ENCODE measurements around the gene CALD1.

The CALD1 gene

GRCh38 chr7:134792968-134793367, 13.5 kb downstream of the CALD1 start:
- Histone ChIP-seq H3K27me3 (ENCODE audit: control insufficient read depth in 1 of 2, insufficient read depth in 1 of 2, low read length in 2 of 2) (no peaks in the 10 kb centered on the region), H2AK5ac (ENCODE audit: low read length, severe bottlenecking) (peak overlapping the region; percentile 37), H3K79me1 (replicated peaks; ENCODE audit: low read length, poor library complexity, severe bottlenecking) (peaks cover 9% of the 10 kb centered on the region), H4K91ac (ENCODE audit: low read length) (no peak overlapping the region), H3K4ac (ENCODE audit: low read depth in 1 of 2, low read length in 2 of 2) (peak overlapping the region; percentile 35 to 57), H4K8ac (ENCODE audit: low read length) (peak overlapping the region; percentile 59), H3K4me2 (ENCODE audit: low read length, poor library complexity, severe bottlenecking) (no peak overlapping the region), H3K9ac (ENCODE audit: low read length) (no peak overlapping the region), H2BK5ac (ENCODE audit: low read depth, low read length, poor library complexity, severe bottlenecking) (no peak overlapping the region), H3K18ac (ENCODE audit: low read depth in 1 of 2, low read length in 2 of 2) (peak overlapping the region; percentile 52 to 84), H3K23ac (ENCODE audit: low read length in 2 of 2) (no peak overlapping the region), H3K9me3 (ENCODE audit: control insufficient read depth, low read length) (no peaks in the 10 kb centered on the region), H3K27ac (ENCODE audit: low read length, poor library complexity, severe bottlenecking) (peak overlapping the region; percentile 25), H3K14ac (ENCODE audit: low read length in 2 of 2) (peak overlapping the region in 1 of 2 experiments; percentile 61), H3K4me1 (ENCODE audit: control insufficient read depth, insufficient read depth, low read depth, low read length) (peaks cover 6% of the 10 kb centered on the region), H2BK15ac (ENCODE audit: low read depth, poor library complexity, severe bottlenecking) (no peak overlapping the region), H2BK12ac (ENCODE audit: low read length in 2 of 2) (peak overlapping the region; percentile 38 to 61), H3K36me3 (ENCODE audit: control insufficient read depth in 1 of 2, insufficient read depth in 2 of 2, low read depth in 1 of 2, low read length in 2 of 2) (peaks cover 14 to 29% of the 10 kb centered on the region in 2 experiments), H2BK120ac (ENCODE audit: low read depth, low read length) (no peak overlapping the region), H2AFZ (ENCODE audit: low read depth, low read length) (no peak overlapping the region), H3K4me3 (ENCODE audit: insufficient read depth in 1 of 2, low read depth in 1 of 2, low read length in 2 of 2) (no peak overlapping the region)
- peak; percentile 70 for DNase-seq
- WGBS = 73% methylated on average over 9 of the region's 9 CpGs

- H3K23ac ChIP-seq (ENCODE audit: low read length in 2 of 2) = no peak overlapping the region
- H2AFZ ChIP-seq (ENCODE audit: low read depth, low read length) = no peak overlapping the region
- DNase-seq = no peak
- H3K4me3 ChIP-seq (ENCODE audit: insufficient read depth in 1 of 2, low read depth in 1 of 2, low read length in 2 of 2) = no peak overlapping the region
- no peak overlapping the region for H2AK5ac ChIP-seq (ENCODE audit: low read length, severe bottlenecking)
- no peak overlapping the region for H2BK5ac ChIP-seq (ENCODE audit: low read depth, low read length, poor library complexity, severe bottlenecking)
- H4K8ac ChIP-seq (ENCODE audit: low read length) = no peak overlapping the region
- H3K36me3 ChIP-seq (ENCODE audit: control insufficient read depth in 1 of 2, insufficient read depth in 2 of 2, low read depth in 1 of 2, low read length in 2 of 2) = peaks cover 17 to 45% of the 10 kb centered on the region in 2 experiments
- peaks cover 14% of the 10 kb centered on the region for H3K79me1 ChIP-seq (replicated peaks; ENCODE audit: low read length, poor library complexity, severe bottlenecking)
- H3K14ac ChIP-seq (ENCODE audit: low read length in 2 of 2) = no peak overlapping the region
- H3K9me3 ChIP-seq (ENCODE audit: control insufficient read depth, low read length) = no peaks in the 10 kb centered on the region
- no peak overlapping the region for H4K91ac ChIP-seq (ENCODE audit: low read length)
- H2BK15ac ChIP-seq (ENCODE audit: low read depth, poor library complexity, severe bottlenecking) = no peak overlapping the region
- 97% methylated on average over 5 of the region's 5 CpGs for WGBS
- H3K4me2 ChIP-seq (ENCODE audit: low read length, poor library complexity, severe bottlenecking) = no peak overlapping the region
- no peak overlapping the region for H3K18ac ChIP-seq (ENCODE audit: low read depth in 1 of 2, low read length in 2 of 2)
- no peak overlapping the region for H3K9ac ChIP-seq (ENCODE audit: low read length)
- no peak overlapping the region for H3K4ac ChIP-seq (ENCODE audit: low read depth in 1 of 2, low read length in 2 of 2)
- no peak overlapping the region for H2BK12ac ChIP-seq (ENCODE audit: low read length in 2 of 2)
- no peak overlapping the region for H3K27ac ChIP-seq (ENCODE audit: low read length, poor library complexity, severe bottlenecking)
- no peak overlapping the region for H2BK120ac ChIP-seq (ENCODE audit: low read depth, low read length)
- peaks cover 4% of the 10 kb centered on the region for H3K4me1 ChIP-seq (ENCODE audit: control insufficient read depth, insufficient read depth, low read depth, low read length)
- no peaks in the 10 kb centered on the region for H3K27me3 ChIP-seq (ENCODE audit: control insufficient read depth in 1 of 2, insufficient read depth in 1 of 2, low read length in 2 of 2)
These were observed 15.8 kb downstream of the CALD1 start for GRCh38 chr7:134795231-134795630.

GRCh38 chr7:134798155-134798554, 18.7 kb downstream of the CALD1 start:
- Histone ChIP-seq H3K4me2 (ENCODE audit: low read length, poor library complexity, severe bottlenecking) (no peak overlapping the region), H3K4me1 (ENCODE audit: control insufficient read depth, insufficient read depth, low read depth, low read length) (peaks cover 1% of the 10 kb centered on the region), H3K79me1 (replicated peaks; ENCODE audit: low read length, poor library complexity, severe bottlenecking) (peaks cover 14% of the 10 kb centered on the region), H3K14ac (ENCODE audit: low read length in 2 of 2) (no peak overlapping the region), H2AFZ (ENCODE audit: low read depth, low read length) (no peak overlapping the region), H2BK120ac (ENCODE audit: low read depth, low read length) (no peak overlapping the region), H4K91ac (ENCODE audit: low read length) (no peak overlapping the region), H3K27ac (ENCODE audit: low read length, poor library complexity, severe bottlenecking) (no peak overlapping the region), H3K4me3 (ENCODE audit: insufficient read depth in 1 of 2, low read depth in 1 of 2, low read length in 2 of 2) (no peak overlapping the region), H3K18ac (ENCODE audit: low read depth in 1 of 2, low read length in 2 of 2) (no peak overlapping the region), H3K36me3 (ENCODE audit: control insufficient read depth in 1 of 2, insufficient read depth in 2 of 2, low read depth in 1 of 2, low read length in 2 of 2) (peaks cover 14 to 51% of the 10 kb centered on the region in 2 experiments), H2BK12ac (ENCODE audit: low read length in 2 of 2) (no peak overlapping the region), H3K4ac (ENCODE audit: low read depth in 1 of 2, low read length in 2 of 2) (no peak overlapping the region), H4K8ac (ENCODE audit: low read length) (no peak overlapping the region), H2BK15ac (ENCODE audit: low read depth, poor library complexity, severe bottlenecking) (no peak overlapping the region), H3K9me3 (ENCODE audit: control insufficient read depth, low read length) (no peaks in the 10 kb centered on the region), H3K23ac (ENCODE audit: low read length in 2 of 2) (no peak overlapping the region), H2AK5ac (ENCODE audit: low read length, severe bottlenecking) (no peak overlapping the region), H3K9ac (ENCODE audit: low read length) (no peak overlapping the region), H3K27me3 (ENCODE audit: control insufficient read depth in 1 of 2, insufficient read depth in 1 of 2, low read length in 2 of 2) (no peaks in the 10 kb centered on the region), H2BK5ac (ENCODE audit: low read depth, low read length, poor library complexity, severe bottlenecking) (no peak overlapping the region)
- WGBS = 38% methylated on average over 1 of the region's 1 CpG
- no peak for DNase-seq

GRCh38 chr7:134799377-134799776, 19.9 kb downstream of the CALD1 start:
- no peak overlapping the region for H4K91ac ChIP-seq (ENCODE audit: low read length)
- no peaks in the 10 kb centered on the region for H3K27me3 ChIP-seq (ENCODE audit: control insufficient read depth in 1 of 2, insufficient read depth in 1 of 2, low read length in 2 of 2)
- no peak overlapping the region for H3K4me2 ChIP-seq (ENCODE audit: low read length, poor library complexity, severe bottlenecking)
- H2BK12ac ChIP-seq (ENCODE audit: low read length in 2 of 2) = no peak overlapping the region
- H3K9me3 ChIP-seq (ENCODE audit: control insufficient read depth, low read length) = no peaks in the 10 kb centered on the region
- H2AK5ac ChIP-seq (ENCODE audit: low read length, severe bottlenecking) = no peak overlapping the region
- no peak overlapping the region for H3K27ac ChIP-seq (ENCODE audit: low read length, poor library complexity, severe bottlenecking)
- H3K36me3 ChIP-seq (ENCODE audit: control insufficient read depth in 1 of 2, insufficient read depth in 2 of 2, low read depth in 1 of 2, low read length in 2 of 2) = peaks cover 14 to 43% of the 10 kb centered on the region in 2 experiments
- H3K79me1 ChIP-seq (replicated peaks; ENCODE audit: low read length, poor library complexity, severe bottlenecking) = peaks cover 13% of the 10 kb centered on the region
- peaks cover 1% of the 10 kb centered on the region for H3K4me1 ChIP-seq (ENCODE audit: control insufficient read depth, insufficient read depth, low read depth, low read length)
- no peak overlapping the region for H2BK15ac ChIP-seq (ENCODE audit: low read depth, poor library complexity, severe bottlenecking)
- no peak overlapping the region for H4K8ac ChIP-seq (ENCODE audit: low read length)
- H2AFZ ChIP-seq (ENCODE audit: low read depth, low read length) = no peak overlapping the region
- no peak overlapping the region for H2BK5ac ChIP-seq (ENCODE audit: low read depth, low read length, poor library complexity, severe bottlenecking)
- H3K4ac ChIP-seq (ENCODE audit: low read depth in 1 of 2, low read length in 2 of 2) = no peak overlapping the region
- no peak overlapping the region for H3K4me3 ChIP-seq (ENCODE audit: insufficient read depth in 1 of 2, low read depth in 1 of 2, low read length in 2 of 2)
- no peak overlapping the region for H3K23ac ChIP-seq (ENCODE audit: low read length in 2 of 2)
- no peak overlapping the region for H2BK120ac ChIP-seq (ENCODE audit: low read depth, low read length)
- 47% methylated on average over 5 of the region's 5 CpGs for WGBS
- no peak for DNase-seq
- H3K18ac ChIP-seq (ENCODE audit: low read depth in 1 of 2, low read length in 2 of 2) = no peak overlapping the region
- H3K9ac ChIP-seq (ENCODE audit: low read length) = no peak overlapping the region
- no peak overlapping the region for H3K14ac ChIP-seq (ENCODE audit: low read length in 2 of 2)
